ENCODE data around the gene ZNF564. TPM values are rescaled to one million over a fixed set of nuclear protein-coding genes. Genes with fewer than 3 reads are reported as not detected.

ZNF564 gene
- total and polyA plus RNA-seq, 2 of the 13 experiments (the other 11 are each of a cell fraction or from before 2014, with no cell fraction given) = 2.3 to 11.1 TPM

DNA sequence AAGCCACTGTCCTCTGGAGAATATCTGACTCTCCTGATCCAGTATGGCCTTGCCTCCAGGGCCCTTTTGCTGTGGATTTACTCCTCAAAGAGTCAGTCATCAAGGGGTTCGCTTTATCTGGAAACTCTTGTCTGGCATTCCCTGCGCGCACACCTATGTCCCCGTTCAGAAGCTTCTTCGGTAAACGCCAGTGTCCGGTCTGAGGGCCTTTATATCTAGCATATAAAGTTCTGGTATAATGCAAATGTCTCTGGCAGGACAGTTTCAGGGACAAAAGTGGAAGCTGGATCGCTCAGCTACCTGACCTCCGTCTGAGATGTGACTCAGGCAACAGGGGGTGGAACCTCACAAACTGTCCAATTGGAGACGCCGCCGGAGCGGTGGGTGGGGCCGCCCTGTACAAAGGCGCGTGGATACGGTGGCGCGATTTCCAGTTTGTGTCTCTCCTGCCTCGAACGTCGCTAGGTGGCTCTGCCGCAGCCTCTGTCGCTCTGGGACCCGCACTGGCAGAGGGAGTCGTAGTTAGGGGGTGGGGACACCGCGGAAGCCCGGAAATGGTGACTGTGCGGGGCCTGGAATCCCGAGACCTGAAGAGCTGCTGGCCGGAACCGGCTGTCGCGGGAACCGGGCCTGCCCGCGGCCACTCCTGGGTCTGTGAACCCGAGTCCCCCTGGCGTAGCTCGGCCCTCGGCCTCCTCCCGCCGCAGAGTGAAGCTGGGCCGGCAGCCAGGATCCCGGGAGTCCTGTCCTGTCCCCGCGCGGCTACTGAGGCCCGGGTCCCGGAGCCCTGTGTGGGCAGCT is 56.1 kb downstream of the ZNF564 start (continued):
- TF ChIP-seq, protein P1, sequence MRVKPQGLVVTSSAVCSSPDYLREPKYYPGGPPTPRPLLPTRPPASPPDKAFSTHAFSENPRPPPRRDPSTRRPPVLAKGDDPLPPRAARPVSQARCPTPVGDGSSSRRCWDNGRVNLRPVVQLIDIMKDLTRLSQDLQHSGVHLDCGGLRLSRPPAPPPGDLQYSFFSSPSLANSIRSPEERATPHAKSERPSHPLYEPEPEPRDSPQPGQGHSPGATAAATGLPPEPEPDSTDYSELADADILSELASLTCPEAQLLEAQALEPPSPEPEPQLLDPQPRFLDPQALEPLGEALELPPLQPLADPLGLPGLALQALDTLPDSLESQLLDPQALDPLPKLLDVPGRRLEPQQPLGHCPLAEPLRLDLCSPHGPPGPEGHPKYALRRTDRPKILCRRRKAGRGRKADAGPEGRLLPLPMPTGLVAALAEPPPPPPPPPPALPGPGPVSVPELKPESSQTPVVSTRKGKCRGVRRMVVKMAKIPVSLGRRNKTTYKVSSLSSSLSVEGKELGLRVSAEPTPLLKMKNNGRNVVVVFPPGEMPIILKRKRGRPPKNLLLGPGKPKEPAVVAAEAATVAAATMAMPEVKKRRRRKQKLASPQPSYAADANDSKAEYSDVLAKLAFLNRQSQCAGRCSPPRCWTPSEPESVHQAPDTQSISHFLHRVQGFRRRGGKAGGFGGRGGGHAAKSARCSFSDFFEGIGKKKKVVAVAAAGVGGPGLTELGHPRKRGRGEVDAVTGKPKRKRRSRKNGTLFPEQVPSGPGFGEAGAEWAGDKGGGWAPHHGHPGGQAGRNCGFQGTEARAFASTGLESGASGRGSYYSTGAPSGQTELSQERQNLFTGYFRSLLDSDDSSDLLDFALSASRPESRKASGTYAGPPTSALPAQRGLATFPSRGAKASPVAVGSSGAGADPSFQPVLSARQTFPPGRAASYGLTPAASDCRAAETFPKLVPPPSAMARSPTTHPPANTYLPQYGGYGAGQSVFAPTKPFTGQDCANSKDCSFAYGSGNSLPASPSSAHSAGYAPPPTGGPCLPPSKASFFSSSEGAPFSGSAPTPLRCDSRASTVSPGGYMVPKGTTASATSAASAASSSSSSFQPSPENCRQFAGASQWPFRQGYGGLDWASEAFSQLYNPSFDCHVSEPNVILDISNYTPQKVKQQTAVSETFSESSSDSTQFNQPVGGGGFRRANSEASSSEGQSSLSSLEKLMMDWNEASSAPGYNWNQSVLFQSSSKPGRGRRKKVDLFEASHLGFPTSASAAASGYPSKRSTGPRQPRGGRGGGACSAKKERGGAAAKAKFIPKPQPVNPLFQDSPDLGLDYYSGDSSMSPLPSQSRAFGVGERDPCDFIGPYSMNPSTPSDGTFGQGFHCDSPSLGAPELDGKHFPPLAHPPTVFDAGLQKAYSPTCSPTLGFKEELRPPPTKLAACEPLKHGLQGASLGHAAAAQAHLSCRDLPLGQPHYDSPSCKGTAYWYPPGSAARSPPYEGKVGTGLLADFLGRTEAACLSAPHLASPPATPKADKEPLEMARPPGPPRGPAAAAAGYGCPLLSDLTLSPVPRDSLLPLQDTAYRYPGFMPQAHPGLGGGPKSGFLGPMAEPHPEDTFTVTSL (CRISPR knock-in tag; IDR thresholded peaks at IDR 0.05; ENCODE audit: borderline replicate concordance) = peak; percentile 67; the same call in 1 of the 2 replicates
- peak; percentile 86 for TF ChIP-seq ZNF792 (CRISPR knock-in tag; IDR thresholded peaks at IDR 0.05)
- peak; percentile 82 for TF ChIP-seq HDAC1 (CRISPR knock-in tag; IDR thresholded peaks at IDR 0.05)
- TF ChIP-seq, protein P2, sequence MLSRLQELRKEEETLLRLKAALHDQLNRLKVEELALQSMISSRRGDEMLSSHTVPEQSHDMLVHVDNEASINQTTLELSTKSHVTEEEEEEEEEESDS (CRISPR knock-in tag; IDR thresholded peaks at IDR 0.05; ENCODE audit: borderline replicate concordance) = peak; percentile 32; the same call in 1 of the 2 replicates
- TF ChIP-seq, protein P3, sequence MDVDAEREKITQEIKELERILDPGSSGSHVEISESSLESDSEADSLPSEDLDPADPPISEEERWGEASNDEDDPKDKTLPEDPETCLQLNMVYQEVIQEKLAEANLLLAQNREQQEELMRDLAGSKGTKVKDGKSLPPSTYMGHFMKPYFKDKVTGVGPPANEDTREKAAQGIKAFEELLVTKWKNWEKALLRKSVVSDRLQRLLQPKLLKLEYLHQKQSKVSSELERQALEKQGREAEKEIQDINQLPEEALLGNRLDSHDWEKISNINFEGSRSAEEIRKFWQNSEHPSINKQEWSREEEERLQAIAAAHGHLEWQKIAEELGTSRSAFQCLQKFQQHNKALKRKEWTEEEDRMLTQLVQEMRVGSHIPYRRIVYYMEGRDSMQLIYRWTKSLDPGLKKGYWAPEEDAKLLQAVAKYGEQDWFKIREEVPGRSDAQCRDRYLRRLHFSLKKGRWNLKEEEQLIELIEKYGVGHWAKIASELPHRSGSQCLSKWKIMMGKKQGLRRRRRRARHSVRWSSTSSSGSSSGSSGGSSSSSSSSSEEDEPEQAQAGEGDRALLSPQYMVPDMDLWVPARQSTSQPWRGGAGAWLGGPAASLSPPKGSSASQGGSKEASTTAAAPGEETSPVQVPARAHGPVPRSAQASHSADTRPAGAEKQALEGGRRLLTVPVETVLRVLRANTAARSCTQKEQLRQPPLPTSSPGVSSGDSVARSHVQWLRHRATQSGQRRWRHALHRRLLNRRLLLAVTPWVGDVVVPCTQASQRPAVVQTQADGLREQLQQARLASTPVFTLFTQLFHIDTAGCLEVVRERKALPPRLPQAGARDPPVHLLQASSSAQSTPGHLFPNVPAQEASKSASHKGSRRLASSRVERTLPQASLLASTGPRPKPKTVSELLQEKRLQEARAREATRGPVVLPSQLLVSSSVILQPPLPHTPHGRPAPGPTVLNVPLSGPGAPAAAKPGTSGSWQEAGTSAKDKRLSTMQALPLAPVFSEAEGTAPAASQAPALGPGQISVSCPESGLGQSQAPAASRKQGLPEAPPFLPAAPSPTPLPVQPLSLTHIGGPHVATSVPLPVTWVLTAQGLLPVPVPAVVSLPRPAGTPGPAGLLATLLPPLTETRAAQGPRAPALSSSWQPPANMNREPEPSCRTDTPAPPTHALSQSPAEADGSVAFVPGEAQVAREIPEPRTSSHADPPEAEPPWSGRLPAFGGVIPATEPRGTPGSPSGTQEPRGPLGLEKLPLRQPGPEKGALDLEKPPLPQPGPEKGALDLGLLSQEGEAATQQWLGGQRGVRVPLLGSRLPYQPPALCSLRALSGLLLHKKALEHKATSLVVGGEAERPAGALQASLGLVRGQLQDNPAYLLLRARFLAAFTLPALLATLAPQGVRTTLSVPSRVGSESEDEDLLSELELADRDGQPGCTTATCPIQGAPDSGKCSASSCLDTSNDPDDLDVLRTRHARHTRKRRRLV (CRISPR knock-in tag; IDR thresholded peaks at IDR 0.05) = no peak
- TF ChIP-seq, protein P4, sequence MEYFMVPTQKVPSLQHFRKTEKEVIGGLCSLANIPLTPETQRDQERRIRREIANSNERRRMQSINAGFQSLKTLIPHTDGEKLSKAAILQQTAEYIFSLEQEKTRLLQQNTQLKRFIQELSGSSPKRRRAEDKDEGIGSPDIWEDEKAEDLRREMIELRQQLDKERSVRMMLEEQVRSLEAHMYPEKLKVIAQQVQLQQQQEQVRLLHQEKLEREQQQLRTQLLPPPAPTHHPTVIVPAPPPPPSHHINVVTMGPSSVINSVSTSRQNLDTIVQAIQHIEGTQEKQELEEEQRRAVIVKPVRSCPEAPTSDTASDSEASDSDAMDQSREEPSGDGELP (IDR thresholded peaks at IDR 0.05; ENCODE audit: borderline replicate concordance, low read depth) = no peak; the same call in 1 of the 2 replicates
- TF ChIP-seq ZNF577 (CRISPR knock-in tag; IDR thresholded peaks at IDR 0.05; ENCODE audit: borderline replicate concordance, low read depth) = no peak
- TF ChIP-seq STAG1 (CRISPR knock-in tag; IDR thresholded peaks at IDR 0.05) = peak; percentile 59
- TF ChIP-seq, protein P5, sequence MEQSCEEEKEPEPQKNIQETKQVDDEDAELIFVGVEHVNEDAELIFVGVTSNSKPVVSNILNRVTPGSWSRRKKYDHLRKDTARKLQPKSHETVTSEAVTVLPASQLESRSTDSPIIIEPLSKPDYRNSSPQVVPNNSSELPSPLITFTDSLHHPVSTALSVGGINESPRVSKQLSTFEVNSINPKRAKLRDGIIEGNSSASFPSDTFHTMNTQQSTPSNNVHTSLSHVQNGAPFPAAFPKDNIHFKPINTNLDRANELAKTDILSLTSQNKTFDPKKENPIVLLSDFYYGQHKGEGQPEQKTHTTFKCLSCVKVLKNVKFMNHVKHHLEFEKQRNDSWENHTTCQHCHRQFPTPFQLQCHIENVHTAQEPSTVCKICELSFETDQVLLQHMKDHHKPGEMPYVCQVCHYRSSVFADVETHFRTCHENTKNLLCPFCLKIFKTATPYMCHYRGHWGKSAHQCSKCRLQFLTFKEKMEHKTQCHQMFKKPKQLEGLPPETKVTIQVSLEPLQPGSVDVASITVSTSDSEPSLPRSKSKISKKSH (CRISPR knock-in tag; IDR thresholded peaks at IDR 0.05; ENCODE audit: borderline replicate concordance) = peak; percentile 81; the same call in 1 of the 2 replicates
- no peak for TF ChIP-seq ZNF260 (CRISPR knock-in tag; IDR thresholded peaks at IDR 0.05; ENCODE audit: borderline replicate concordance, low read depth)
- no peak; the same call in 1 of the 2 replicates for TF ChIP-seq ZNF460 (CRISPR knock-in tag; IDR thresholded peaks at IDR 0.05; ENCODE audit: borderline replicate concordance)
- TF ChIP-seq ZFX (CRISPR knock-in tag; IDR thresholded peaks at IDR 0.05; ENCODE audit: low read depth) = peak; percentile 93
- TF ChIP-seq ZNF629 (CRISPR knock-in tag; conservative IDR thresholded peaks at IDR 0.05) = no peak
- TF ChIP-seq, protein P6, sequence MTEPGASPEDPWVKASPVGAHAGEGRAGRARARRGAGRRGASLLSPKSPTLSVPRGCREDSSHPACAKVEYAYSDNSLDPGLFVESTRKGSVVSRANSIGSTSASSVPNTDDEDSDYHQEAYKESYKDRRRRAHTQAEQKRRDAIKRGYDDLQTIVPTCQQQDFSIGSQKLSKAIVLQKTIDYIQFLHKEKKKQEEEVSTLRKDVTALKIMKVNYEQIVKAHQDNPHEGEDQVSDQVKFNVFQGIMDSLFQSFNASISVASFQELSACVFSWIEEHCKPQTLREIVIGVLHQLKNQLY (CRISPR knock-in tag; IDR thresholded peaks at IDR 0.05) = no peak
